Measurements from ENCODE around the gene PEAK1. TPM values are rescaled to one million over a fixed set of nuclear protein-coding genes. Genes with fewer than 3 reads are reported as not detected.
A peak's percentile ranks its signal among the peaks of the same experiment; 100 is the strongest.

Gene PEAK1, protein sequence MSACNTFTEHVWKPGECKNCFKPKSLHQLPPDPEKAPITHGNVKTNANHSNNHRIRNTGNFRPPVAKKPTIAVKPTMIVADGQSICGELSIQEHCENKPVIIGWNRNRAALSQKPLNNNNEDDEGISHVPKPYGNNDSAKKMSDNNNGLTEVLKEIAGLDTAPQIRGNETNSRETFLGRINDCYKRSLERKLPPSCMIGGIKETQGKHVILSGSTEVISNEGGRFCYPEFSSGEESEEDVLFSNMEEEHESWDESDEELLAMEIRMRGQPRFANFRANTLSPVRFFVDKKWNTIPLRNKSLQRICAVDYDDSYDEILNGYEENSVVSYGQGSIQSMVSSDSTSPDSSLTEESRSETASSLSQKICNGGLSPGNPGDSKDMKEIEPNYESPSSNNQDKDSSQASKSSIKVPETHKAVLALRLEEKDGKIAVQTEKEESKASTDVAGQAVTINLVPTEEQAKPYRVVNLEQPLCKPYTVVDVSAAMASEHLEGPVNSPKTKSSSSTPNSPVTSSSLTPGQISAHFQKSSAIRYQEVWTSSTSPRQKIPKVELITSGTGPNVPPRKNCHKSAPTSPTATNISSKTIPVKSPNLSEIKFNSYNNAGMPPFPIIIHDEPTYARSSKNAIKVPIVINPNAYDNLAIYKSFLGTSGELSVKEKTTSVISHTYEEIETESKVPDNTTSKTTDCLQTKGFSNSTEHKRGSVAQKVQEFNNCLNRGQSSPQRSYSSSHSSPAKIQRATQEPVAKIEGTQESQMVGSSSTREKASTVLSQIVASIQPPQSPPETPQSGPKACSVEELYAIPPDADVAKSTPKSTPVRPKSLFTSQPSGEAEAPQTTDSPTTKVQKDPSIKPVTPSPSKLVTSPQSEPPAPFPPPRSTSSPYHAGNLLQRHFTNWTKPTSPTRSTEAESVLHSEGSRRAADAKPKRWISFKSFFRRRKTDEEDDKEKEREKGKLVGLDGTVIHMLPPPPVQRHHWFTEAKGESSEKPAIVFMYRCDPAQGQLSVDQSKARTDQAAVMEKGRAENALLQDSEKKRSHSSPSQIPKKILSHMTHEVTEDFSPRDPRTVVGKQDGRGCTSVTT (N-terminal part only)
- polyA plus RNA-seq (2013, experiment 1 of 2; ENCODE audit: insufficient read length), result 43.5 TPM
- 57.5 TPM for polyA plus RNA-seq (2013, experiment 2 of 2; ENCODE audit: insufficient read length)

- peak; percentile 99 for DNase-seq
Observed at GRCh38 chr15:77419836-77420609, at the start of gene PEAK1. TSS of gene PEAK1 (minus strand) at chr15:77420104. CDS start at chr15:77181926, 238,178 bp downstream.

- no peak for DNase-seq
Observed at GRCh38 chr15:77468896-77469295, 49.0 kb upstream of the PEAK1 start.

- no peak for DNase-seq
Observed at GRCh38 chr15:77466521-77466920, 46.6 kb upstream of the PEAK1 start.

DNA sequence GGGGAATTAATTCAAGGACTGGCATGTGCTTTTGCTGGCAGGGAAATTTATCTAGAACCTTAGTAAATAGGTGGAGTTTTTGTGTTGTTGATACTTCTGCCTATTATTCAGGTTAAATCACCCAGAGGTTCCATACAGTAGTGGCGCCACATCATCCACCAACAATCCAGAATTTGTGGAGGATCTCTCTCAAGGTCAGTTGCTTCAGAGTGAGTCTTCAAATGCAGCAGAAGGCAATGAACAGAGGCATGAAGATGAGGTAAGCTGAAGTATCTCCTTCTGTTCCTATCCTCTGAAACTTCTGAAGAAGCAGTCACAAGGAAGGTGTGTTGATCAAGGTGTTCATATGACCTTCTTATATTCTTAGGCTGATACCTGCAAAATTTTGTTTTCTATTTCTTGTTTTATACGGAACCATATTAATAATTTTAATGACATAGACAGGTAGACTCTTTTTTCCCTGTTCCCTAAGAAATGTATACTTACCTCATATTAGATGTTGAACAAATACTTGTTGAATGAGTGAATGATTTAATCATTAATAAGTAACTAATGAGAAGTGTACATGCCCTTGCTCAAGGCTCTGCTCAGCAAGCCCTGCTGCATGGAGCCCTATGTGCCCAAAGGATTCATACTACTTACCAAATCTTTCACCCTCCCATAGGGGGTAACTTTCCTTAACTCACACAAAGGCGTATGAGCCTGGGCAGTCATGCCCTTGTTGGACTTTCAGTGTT, 44.4 kb upstream of the PEAK1 start:
- peak; percentile 23 for DNase-seq

DNA sequence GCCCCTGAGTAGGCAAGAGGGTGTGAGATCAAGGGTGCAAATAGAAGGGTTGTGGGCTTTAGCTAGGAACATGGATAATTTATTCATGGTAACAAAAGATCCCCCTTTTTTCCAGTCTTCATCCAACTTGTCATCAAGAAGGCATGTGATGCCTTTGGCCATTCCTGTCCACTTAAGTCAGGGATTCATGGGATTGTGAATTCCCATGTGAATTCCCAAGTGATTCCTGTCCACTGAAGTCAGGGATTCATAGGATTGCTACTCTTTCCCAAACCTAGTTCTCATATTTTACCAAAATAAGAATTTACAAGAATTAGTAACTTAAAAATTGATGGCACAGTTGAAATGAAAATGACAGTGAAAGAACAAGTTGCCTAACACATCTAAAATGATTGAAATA, 41.6 kb upstream of the PEAK1 start:
- DNase-seq, result peak; percentile 96

DNA sequence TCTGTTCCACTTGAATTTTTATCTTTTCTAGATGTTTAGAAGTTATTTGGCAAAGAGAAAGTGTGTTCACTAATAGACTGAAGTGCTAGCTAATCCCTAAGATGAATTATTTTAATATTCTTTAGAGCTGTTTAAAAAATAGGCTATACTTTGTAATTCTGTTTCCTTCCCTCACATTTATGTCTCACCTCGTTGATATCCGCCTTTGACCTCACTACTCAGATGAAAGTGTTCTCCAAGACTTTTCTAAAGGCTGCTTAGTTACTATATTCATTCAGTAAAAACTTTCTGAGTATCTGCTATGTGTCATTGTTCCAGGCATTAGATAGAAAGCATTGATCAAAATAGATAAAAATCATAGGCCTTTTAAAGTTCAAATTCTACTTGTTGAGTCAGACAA, 39.1 kb upstream of the PEAK1 start:
- no peak for DNase-seq

DNA sequence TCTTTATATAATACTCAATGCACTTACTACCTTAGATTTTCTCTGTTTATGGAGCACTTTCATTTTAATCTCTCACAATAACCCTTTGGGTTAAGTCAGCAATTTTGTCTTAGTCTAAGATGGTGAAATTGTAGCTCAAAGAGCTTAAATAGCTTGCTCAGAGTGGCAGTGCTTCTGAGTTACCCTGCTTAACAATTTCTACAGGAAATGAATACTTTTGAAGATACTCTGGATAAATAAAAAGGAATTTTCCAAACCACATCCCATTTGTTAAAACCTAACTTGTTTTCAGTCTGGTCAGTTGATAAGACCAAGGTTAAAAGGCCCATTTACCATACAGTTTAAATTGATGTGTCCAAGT, 38.0 kb upstream of the PEAK1 start:
- DNase-seq, result peak; percentile 77

GRCh38 chr15:77457191-77457904, 37.4 kb upstream of the PEAK1 start:
- DNase-seq, result no peak

GRCh38 chr15:77456746-77457145, 36.8 kb upstream of the PEAK1 start:
- DNase-seq, result no peak

DNA sequence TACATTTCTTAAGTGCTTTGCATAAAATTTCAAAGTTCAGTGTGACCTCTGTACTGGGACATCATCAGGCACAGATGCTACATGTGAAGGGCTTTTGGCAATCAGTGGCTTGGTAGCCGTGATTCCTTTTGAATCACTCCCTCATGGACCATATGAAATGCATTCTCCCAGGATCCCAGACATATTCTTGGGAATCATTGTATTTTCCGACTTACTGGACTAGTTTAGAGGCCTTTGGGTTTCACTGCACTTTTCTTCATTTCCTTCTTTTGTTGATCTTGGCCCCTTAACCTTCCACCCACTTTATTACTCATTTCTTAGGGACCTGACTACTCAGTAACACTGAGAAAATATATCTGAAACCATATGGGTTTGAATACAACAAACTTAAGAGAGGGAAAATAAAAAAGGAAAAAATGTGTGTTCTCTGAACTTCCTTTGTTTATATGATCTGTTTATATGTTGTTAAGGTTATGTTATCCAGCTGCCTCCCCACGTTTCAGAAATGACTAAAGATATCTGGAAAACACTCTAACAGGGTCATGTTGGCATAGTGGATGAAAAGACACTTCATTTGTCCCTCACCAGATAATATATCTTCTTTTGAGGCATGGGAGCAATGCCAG, 35.9 kb upstream of the PEAK1 start:
- DNase-seq, result peak; percentile 87

DNA sequence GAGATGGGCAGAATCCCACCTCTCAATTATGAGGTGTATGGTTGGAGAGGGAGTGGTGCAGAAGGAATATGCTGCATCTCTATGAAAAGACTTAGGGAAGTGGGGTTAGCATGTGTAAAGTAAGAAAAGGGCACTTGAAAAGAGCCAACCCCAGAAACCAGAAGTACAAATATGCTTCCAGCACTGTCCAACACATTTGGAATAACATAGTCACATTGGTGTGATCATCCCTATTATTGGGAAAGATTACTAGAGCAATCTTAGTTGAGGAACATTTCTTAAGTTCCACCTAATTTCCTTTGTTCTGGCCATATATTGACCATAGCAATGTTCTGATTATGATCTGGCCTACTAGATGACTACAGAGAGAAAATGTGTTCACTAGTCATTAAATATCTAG, 35.0 kb upstream of the PEAK1 start:
- DNase-seq, result no peak

DNA sequence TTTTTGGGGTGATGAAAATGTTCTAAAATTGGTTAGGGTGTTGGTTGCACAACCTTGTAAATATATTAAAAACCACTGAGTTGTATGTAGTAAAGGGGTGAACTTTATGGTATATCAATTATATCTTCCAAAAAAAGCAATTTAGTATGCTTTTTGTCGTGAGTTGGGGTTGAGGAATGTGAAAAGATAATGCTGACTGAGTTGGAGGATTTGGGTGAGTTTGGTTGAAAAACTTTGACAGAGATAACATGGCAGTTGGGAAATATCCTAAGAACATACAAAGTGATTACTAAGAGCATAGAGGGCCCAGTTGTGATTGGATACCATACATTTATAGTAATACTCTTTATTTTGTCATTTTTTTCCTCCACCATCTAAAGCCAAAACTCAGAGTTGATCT, 34.4 kb upstream of the PEAK1 start:
- peak; percentile 68 for DNase-seq

GRCh38 chr15:77446840-77447390, 27.0 kb upstream of the PEAK1 start:
- DNase-seq, result no peak

DNA sequence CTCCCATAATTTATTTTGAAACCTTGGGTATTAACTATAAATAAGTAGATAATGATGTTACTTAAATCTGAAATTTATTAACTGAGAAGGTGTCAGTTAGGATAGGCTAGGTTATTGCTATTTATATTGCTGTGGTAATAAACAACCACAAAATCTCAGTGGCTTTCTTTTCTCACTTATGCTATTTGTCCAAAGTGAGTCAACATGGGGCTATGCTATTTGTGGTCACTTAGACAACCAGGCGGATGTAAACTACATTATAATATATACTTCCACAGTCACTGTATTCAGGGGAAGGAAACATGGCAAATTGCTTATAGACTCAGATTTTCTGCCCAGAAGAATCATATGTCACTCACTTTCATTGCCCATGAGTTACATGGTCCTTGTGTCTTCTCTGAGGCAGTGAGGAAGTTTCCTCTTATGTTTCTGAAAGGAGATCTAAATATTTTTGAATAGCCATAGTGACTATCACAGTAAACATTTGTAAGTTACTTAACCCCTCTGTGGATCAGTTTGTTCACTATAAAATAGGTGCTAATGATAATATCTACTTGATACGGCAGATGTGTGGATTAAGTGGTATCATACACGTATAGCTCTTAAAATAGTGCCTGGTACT, 20.6 kb upstream of the PEAK1 start:
- peak; percentile 74 for DNase-seq

GRCh38 chr15:77437264-77437663, 17.4 kb upstream of the PEAK1 start:
- no peak for DNase-seq

DNA sequence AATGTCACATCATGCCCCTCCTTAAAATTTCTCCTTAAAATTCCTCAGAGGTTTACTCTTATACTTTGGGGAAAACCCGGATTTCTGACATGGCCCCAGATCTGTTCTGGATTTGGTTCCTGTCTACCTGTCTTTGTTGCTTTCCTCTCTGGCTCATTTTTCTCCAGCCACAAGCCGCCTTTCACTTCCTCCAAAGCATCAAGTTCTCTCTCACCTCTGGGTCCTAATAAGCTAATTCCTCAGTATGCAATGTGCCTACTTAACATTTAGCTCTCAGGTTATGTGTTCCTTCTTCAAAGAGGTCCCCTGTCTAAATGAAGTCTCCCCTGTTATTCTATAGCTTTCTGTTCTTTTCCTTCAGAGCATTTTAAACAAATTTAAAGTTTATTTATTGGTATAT, 16.9 kb upstream of the PEAK1 start:
- DNase-seq, result no peak

- DNase-seq, result no peak
Observed at GRCh38 chr15:77430652-77431051, 10.7 kb upstream of the PEAK1 start.

DNA sequence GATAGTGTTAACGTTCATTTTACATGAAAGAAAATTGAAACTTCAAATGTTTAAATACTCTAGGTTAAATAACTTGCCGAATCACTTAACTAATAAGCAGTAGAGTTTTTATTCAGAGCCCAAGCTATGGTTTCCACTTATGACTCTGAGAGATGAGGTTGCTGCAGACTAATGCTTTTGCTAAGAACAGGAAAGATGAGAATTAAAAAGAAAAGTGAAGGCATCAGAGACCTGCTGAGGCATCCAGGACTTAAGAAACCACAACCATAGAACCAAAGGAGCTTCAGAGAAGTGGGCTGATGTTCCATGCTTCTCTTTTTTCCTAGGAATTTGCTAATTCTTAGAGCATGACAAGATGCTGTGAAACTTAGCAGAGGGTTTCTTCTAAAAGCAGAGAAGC, 10.3 kb upstream of the PEAK1 start:
- DNase-seq, result no peak

DNA sequence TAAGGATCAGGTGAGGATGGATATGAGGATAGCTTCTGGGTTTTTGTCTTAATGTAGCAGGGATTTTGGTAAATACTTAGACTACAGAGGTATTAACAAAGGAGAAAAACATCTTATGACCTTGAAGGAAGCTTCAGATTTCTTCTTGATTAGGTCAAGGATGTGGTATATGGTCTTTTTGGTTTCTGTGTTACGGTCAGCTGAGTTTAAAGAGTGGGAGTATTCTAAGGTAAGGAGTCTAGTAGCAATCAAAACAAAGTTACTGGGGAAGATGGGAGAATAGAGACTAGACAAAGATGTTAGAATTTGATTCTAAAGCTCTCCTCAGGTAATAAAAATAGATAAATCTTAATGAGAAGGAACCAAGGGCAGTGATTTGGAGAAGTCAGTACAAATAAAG, 7.0 kb upstream of the PEAK1 start:
- no peak for DNase-seq

GRCh38 chr15:77426377-77426776, 6.5 kb upstream of the PEAK1 start:
- DNase-seq, result no peak
